HG03159 (cell line): Measurements from ENCODE around the gene SNRPD3.
"Not testable (repeated sequence)": the region's sequence is repeated elsewhere in the genome, so short reads cannot be mapped to it uniquely, and the experiment has no call there.

Experiments
- ATAC-seq: cut with Tn5 transposase; IDR thresholded peaks from one replicate; pipeline ENCODE4 v1.9.1; 2021; ENCODE audit warnings: mild to moderate bottlenecking, moderate library complexity; ENCODE audit not compliant: unreplicated experiment

SNRPD3 gene

GRCh38 chr22:24590596-24591173 lies 34.9 kb downstream of the SNRPD3 start:
- ATAC-seq = no peak

GRCh38 chr22:24591286-24591830 lies 35.6 kb downstream of the SNRPD3 start:
- no peak for ATAC-seq

- peak; percentile 15 for ATAC-seq
Measured at GRCh38 chr22:24592058-24592850, 36.5 kb downstream of the SNRPD3 start.

- peak; percentile 85 for ATAC-seq
Measured at GRCh38 chr22:24592851-24593558, 37.2 kb downstream of the SNRPD3 start, which contains the start of gene LRRC75B. Gene LRRC75B (minus strand): TSS chr22:24593073. CDS start chr22:24593039, 34 bp downstream.

- not testable (repeated sequence) for ATAC-seq
Measured at GRCh38 chr22:24593559-24593835, 37.7 kb downstream of the SNRPD3 start.

- ATAC-seq = no peak
Measured at GRCh38 chr22:24593836-24594568, 38.2 kb downstream of the SNRPD3 start.

GRCh38 chr22:24594569-24595120 lies 38.8 kb downstream of the SNRPD3 start:
- no peak for ATAC-seq

- no peak for ATAC-seq
Measured at GRCh38 chr22:24595228-24595627, 39.4 kb downstream of the SNRPD3 start.

GRCh38 chr22:24595863-24596262 lies 40.1 kb downstream of the SNRPD3 start:
- ATAC-seq = no peak

GRCh38 chr22:24597076-24597475 lies 41.3 kb downstream of the SNRPD3 start:
- not testable (repeated sequence) for ATAC-seq

GRCh38 chr22:24599514-24599913 lies 43.7 kb downstream of the SNRPD3 start:
- no peak for ATAC-seq

GRCh38 chr22:24599958-24600715 lies 44.3 kb downstream of the SNRPD3 start:
- not testable (repeated sequence) for ATAC-seq

- no peak for ATAC-seq
Measured at GRCh38 chr22:24601217-24602104, 45.7 kb downstream of the SNRPD3 start.

- not testable (repeated sequence) for ATAC-seq
Measured at GRCh38 chr22:24602105-24602749, 46.4 kb downstream of the SNRPD3 start.

- not testable (repeated sequence) for ATAC-seq
Measured at GRCh38 chr22:24602847-24603769, 47.3 kb downstream of the SNRPD3 start, which contains the start of gene GGT1. Gene GGT1 (plus strand): TSS chr22:24603193. CDS start chr22:24611082, 7,889 bp downstream.

- ATAC-seq = not testable (repeated sequence)
Measured at GRCh38 chr22:24603770-24604629, 48.2 kb downstream of the SNRPD3 start.
